Suprapubic skin (tissue), 4 donors: ENCODE data around the gene TNFRSF9.

Source experiments
- CTCF ChIP-seq, 2 donors: fragments of 200-600 bp in 1 of 2; fragments of 450-650 bp in 1 of 2; sonication (generic) in 1 of 2; IDR thresholded peaks; one replicate each; pipeline ENCODE4 v1.5.1; 2016 to 2019; ENCODE audit warnings: antibody characterized with exemption in 2 of 2, mild to moderate bottlenecking in 1 of 2, moderate library complexity in 1 of 2
- EP300 ChIP-seq: sonication (generic); formaldehyde crosslinking; IDR thresholded peaks from one replicate; pipeline ENCODE4 v1.6.1; 2017; ENCODE audit warnings: antibody characterized with exemption
- POLR2A ChIP-seq, 2 donors: fragments of 450-650 bp; IDR thresholded peaks; one replicate each; pipeline ENCODE4 v1.6.1; 2017; ENCODE audit warnings: antibody characterized with exemption in 2 of 2, mild to moderate bottlenecking in 2 of 2, moderate library complexity in 2 of 2
- POLR2AphosphoS5 ChIP-seq, 3 donors: sonication (generic); formaldehyde crosslinking; IDR thresholded peaks; one replicate each; pipeline ENCODE4 v1.6.1; 2017; ENCODE audit warnings: antibody characterized with exemption in 3 of 3

- TF ChIP-seq CTCF (IDR thresholded peaks at IDR 0.05) (no peak), POLR2A (IDR thresholded peaks at IDR 0.05) (no peak), POLR2AphosphoS5 (IDR thresholded peaks at IDR 0.05) (no peak), EP300 (no peak)
These were observed 49.3 kb upstream of the TNFRSF9 start for GRCh38 chr1:7989762-7990428.
